GM18870 (cell line): ENCODE measurements around the gene SELENOW.
"Not testable (repeated sequence)": the region's sequence is repeated elsewhere in the genome, so short reads cannot be mapped to it uniquely, and the experiment has no call there.

ENCODE experiments used
- ATAC-seq: cut with Tn5 transposase; IDR thresholded peaks from one replicate; pipeline ENCODE4 v1.9.1; 2021; ENCODE audit warnings: moderate library complexity; ENCODE audit not compliant: unreplicated experiment

The SELENOW gene

DNA sequence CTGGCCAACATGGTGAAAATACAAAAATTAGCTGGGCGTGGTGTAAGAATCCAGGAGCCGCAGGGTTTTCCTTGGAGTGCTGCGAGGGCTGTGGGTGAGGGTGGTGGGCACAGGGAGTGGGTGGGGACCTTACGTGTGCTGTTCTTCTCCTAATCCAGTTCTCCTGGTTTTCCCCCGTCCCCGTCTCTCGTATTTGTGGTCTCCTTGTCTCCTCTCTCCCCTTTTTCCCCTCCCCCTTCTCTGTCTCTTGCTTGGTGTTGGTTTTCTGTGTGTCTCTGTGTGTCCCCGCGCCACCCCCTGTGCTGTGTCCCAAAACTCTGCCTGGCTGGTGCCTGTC lies 1.7 kb downstream of the SELENOW start:
- ATAC-seq, result no peak

DNA sequence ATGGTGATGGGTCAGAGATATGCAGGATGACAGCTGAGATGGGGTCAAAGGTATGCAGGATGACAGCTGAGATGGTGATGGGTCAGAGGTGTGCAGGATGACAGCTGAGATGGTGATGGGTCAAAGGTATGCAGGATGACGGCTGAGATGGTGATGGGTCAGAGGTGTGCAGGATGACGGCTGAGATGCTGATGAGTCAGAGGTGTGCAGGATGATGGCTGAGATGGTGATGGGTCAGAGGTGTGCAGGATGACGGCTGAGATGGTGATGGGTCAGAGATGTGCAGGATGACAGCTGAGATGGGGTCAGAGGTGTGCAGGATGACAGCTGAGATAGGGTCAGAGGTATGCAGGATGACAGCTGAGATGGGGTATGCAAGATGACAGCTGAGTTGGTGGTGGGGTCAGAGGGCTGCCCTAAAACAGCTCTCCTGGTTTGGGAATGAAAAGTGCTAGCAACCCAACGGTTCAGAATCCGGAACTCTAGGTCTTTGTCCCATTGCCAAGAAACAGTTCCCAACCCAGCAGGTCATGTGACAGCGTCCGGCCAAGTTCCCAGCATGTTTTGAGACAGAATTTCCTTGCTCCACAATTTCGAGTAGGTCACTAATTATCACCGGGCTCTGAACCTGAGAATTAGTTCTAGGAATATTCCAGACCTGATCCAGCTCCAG lies 3.2 kb downstream of the SELENOW start:
- ATAC-seq, result no peak

- ATAC-seq, result no peak
Observed at GRCh38 chr19:47786566-47786965, 8.1 kb downstream of the SELENOW start.

GRCh38 chr19:47787307-47787706 lies 8.8 kb downstream of the SELENOW start:
- not testable (repeated sequence) for ATAC-seq

GRCh38 chr19:47789811-47790210 lies 11.3 kb downstream of the SELENOW start:
- not testable (repeated sequence) for ATAC-seq

- no peak for ATAC-seq
Observed at GRCh38 chr19:47790398-47790814, 11.9 kb downstream of the SELENOW start.

DNA sequence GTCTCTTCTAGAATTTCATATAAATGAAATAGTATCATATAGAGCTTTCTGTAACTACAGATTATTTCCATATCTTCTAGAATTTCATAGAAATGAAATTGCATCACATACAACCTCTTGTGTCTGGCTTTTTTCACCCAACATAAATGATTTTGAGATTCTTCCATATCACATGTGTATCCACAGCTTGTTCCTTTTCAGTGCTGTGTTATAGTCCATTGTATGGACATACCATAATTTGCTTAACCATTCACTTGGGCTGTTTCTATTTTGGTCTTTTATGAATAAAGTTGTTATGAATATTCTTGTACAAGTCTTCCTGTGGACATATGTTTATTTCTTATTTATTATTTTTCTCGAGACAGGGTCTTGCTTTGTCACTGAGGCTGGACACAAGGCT lies 14.1 kb downstream of the SELENOW start:
- no peak for ATAC-seq

- ATAC-seq, result no peak
Observed at GRCh38 chr19:47794526-47794925, 16.0 kb downstream of the SELENOW start.

DNA sequence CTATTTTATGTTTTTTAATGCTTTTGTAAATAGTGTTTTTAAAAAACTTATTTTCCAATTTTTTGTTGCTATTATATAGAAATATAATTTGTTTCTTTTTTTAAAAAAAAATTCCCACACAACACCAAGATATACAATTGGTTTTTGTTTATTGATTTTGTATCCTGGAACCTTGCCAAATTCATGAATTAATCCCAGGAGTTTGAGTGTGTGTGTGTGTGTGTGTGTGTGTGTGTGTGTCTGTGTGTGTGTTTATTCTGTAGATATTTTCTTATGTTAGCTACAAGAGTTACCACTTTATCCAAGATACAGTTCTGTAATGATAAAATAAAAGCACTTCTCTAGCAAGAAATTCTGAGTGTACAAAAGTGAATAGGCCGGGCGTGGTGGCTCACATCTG lies 18.3 kb downstream of the SELENOW start:
- no peak for ATAC-seq

DNA sequence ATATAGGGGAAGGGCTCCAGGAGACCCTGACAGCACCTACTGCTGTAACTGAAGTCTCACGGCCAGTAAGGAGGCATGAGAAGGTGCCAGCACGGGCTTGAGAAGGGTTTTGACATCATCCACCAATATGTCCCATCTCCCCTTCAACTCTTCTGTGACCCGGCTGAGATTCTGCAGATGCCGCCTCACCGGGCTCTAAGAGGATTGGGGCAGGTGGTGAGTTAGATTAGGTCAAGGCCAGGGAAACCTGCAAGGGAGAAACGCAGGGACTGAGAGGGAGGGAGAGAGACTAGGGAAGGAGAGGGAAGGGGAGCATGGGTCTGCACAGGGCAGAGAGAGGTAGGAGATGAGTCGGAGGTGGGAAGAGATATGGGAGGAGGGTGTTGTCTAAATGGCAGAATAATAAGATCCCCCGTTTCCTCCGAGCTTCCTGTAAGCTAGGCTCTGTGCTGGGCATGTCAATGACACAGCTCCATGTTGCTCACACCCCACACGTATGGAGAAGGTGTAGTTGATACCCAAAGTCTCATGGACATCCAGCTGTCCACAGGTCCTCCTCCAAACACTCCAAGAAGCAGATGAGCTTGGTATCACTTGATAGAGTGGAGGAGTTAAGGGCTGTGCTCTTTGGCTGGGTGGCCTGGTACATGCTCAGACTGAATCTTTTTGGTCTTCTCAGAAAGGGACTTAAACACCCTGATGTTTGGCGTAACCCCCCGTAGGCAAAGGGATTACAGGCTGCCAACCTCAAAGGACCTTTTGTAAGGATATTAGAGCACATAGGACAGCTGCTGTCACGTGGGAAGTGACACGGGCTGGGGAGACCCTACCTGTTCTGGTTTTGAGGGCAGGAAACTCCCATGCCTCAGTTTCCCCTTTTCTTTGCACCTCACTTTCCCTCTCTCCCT lies 19.7 kb downstream of the SELENOW start:
- ATAC-seq, result no peak

- no peak for ATAC-seq
Observed at GRCh38 chr19:47798904-47799266, 20.4 kb downstream of the SELENOW start.

- ATAC-seq, result no peak
Observed at GRCh38 chr19:47801270-47801669, 22.8 kb downstream of the SELENOW start.

- ATAC-seq, result no peak
Observed at GRCh38 chr19:47802521-47803043, 24.1 kb downstream of the SELENOW start.

DNA sequence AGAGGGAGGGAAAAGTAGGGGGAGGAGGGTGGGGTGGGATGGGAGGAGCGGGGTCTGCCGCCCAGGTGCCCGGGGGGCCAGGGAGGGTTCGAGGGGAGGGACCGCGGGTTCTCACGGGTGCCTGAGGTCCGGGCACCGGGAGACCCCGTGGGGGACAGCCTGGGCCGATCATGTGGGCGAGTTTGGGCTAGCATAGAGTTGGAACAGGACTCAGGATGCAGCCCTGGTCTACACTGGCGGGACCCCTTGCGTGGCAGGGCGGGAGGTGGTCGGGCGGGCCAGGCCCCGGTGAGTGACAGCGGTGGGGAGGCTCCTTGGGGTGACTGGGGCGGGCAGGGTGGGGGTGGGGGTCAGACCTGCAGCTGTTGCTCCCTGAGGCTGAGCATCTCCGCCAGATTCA lies 24.6 kb downstream of the SELENOW start:
- ATAC-seq, result not testable (repeated sequence)

GRCh38 chr19:47803671-47804070 lies 25.2 kb downstream of the SELENOW start:
- not testable (repeated sequence) for ATAC-seq

DNA sequence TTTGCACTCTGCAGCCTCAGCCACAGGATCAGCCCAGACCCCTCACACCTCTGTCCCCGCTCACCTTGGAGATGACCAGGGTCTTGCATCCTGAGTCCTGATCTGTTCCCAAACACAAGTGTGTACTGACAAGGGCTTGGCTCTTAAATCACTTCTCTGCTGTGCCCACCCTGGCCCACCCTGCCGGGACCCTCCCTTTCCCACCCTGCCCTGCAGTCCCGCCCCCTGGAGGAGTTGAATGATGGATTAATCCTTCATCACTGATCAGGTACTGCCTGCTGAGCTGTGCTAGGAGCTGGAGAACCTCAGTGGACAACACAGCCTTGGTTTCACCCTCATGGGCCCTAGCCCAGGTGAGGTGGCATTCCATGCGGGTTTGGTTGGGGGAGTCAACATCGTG lies 25.9 kb downstream of the SELENOW start, which contains the start of gene TPRX1:
Gene TPRX1, minus strand, starts transcription at position 101 of the 400 bp plus-strand sequence. Its CDS starts 12 bp downstream, at position 89.
- not testable (repeated sequence) for ATAC-seq

DNA sequence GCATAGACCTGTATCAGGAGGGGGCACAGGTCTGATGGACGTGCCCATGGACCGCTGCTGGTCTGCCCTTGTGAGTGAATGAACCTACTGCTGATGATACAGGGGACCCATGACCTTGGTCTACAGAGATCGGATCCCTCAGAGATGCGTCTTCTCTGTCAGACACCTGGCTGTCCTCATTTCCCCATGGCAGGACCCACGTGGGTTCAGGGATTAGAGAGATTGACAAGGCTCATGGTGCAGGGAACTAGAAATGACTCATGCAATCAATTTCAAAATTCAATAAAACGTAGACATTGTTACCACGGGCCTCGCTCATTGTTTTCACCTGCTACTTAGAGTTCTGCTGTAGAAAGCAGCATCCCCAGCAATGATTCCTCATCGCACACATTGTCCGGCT lies 26.8 kb downstream of the SELENOW start:
- ATAC-seq, result no peak

GRCh38 chr19:47806435-47806834 lies 27.9 kb downstream of the SELENOW start:
- no peak for ATAC-seq

- ATAC-seq, result no peak
Observed at GRCh38 chr19:47813304-47813994, 34.9 kb downstream of the SELENOW start.

DNA sequence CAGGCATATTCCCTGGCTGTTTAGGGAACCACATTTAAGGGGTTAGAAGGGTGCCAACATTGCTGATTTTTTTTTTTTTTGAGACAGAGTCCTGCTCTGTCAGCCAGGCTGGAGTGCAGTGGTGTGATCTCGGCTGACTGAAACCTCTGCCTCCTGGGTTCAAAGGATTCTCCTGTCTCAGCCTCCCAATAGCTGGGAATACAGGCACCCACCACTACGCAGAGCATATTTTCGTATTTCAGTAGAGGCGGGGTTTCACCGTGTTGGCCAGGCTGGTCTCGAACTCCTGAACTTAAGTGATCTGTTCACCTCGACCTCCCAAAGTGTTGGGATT lies 35.5 kb downstream of the SELENOW start:
- ATAC-seq, result no peak

- not testable (repeated sequence) for ATAC-seq
Observed at GRCh38 chr19:47816270-47816669, 37.8 kb downstream of the SELENOW start.
